D721Med (cell line): ENCODE data around the gene SLC6A8.
"Not testable (repeated sequence)": the region's sequence is repeated elsewhere in the genome, so short reads cannot be mapped to it uniquely, and the experiment has no call there.

Experiments
- DNase-seq: peaks from one replicate; pipeline ENCODE4 v3.0.0; 2011; ENCODE audit warnings: low spot score; ENCODE audit not compliant: insufficient read length
- FAIRE-seq: peaks from 2 replicates; lab custom pipeline; 2011; peaks lifted over from hg19 to GRCh38; lab: Jason Lieb, UNC
- TF ChIP-seq, protein P1 (sequence below): IDR thresholded peaks from 2 replicates; pipeline ENCODE4 v1.5.1; 2012; ENCODE audit warnings: mild to moderate bottlenecking, control low read depth; ENCODE audit not compliant: insufficient read depth; ENCODE audit errors: missing control alignments

Gene SLC6A8

DNA sequence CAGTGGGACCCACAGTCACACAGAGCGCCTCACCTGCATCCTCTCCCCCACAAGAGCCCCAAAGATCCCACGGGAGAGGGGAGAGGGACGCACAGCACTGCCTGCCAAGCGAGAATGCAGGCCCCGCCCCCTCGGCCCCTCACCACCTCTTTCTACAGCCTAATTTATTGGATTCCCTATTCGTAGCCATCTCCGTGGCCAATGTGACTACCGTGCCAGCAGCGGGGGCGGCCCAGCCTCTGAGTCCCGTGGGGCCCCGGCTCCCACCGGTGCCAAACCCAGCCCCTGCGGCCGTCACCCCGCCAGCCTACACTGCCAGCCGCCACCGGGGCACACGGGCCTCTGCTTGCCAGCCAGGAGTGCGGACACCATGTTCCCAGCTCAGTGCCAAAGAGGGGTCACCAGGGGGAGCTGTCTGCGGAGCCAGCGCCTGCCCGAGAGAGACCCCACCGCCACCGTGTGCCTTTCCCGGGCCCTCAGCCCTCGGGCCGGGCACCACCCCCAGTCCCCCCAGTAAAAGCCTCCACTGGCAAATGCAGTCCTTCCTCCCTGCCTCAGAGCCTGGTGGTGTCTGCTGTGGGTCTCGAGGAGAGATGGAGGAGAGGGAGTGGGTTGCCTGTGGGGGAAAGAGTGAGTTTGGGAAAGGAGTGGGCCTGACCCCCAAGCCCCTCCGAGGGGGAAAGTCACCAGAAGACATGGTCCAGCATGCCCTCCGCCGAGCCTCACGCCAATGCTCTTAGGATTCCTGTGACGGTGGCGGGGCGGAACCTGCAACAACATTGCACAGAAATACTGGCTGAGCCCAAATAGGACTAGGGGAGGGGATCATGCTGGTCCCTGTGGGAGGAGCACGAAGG is 56.7 kb downstream of the SLC6A8 start:
- FAIRE-seq, result no peak
- no peak for DNase-seq
- TF ChIP-seq, protein P1, sequence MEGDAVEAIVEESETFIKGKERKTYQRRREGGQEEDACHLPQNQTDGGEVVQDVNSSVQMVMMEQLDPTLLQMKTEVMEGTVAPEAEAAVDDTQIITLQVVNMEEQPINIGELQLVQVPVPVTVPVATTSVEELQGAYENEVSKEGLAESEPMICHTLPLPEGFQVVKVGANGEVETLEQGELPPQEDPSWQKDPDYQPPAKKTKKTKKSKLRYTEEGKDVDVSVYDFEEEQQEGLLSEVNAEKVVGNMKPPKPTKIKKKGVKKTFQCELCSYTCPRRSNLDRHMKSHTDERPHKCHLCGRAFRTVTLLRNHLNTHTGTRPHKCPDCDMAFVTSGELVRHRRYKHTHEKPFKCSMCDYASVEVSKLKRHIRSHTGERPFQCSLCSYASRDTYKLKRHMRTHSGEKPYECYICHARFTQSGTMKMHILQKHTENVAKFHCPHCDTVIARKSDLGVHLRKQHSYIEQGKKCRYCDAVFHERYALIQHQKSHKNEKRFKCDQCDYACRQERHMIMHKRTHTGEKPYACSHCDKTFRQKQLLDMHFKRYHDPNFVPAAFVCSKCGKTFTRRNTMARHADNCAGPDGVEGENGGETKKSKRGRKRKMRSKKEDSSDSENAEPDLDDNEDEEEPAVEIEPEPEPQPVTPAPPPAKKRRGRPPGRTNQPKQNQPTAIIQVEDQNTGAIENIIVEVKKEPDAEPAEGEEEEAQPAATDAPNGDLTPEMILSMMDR, result no peak

DNA sequence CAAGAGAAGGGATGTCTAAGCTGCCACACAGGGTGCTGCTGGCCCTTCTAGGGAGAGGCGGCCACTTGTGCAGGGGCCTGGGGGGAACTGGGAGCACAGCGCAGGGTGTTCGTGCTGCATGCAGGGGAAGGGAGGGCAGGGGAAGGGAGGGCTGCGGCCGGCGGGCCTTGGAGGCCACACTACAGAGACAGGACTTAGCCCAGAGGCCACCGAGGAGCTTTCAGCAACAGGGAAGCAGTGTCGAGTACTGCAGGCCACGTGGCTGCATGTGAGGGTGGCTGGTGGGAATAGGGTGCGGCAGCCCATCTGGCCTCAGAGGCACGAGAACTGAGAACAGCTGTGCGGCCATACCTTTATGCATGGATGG is 57.3 kb downstream of the SLC6A8 start:
- FAIRE-seq, DNase-seq: not testable (repeated sequence)
